A549 (cell line): ENCODE results near the gene HAPLN2.

ENCODE experiments used
- CTCF ChIP-seq: fragments of >200 bp; sonication (Bioruptor Twin); formaldehyde crosslinking; IDR thresholded peaks from 3 replicates; pipeline ENCODE4 v1.5.1; 2016
- EP300 ChIP-seq, 2 experiments: fragments of >200 bp; sonication (Bioruptor Twin); formaldehyde crosslinking; IDR thresholded peaks; 2 replicates in 1 of 2; 3 replicates in 1 of 2; pipeline ENCODE4 v1.6.1; 2016 to 2017
- ESRRA ChIP-seq: fragments of 150-350 bp; IDR thresholded peaks from 2 replicates; pipeline ENCODE4 v1.6.1; 2014; ENCODE audit warnings: mild to moderate bottlenecking, low read length, borderline replicate concordance
- JUN ChIP-seq, 2 experiments: fragments of >200 bp; sonication (Bioruptor Twin); formaldehyde crosslinking; IDR thresholded peaks; 2 replicates in 1 of 2; 3 replicates in 1 of 2; pipeline ENCODE4 v1.6.1; 2016 to 2017
- MAFK ChIP-seq: fragments of 450-650 bp; IDR thresholded peaks from 2 replicates; pipeline ENCODE4 v1.6.1; 2014; ENCODE audit not compliant: partially characterized antibody
- MAX ChIP-seq: IDR thresholded peaks from 2 replicates; pipeline ENCODE4 v1.6.1; 2012
- MAZ ChIP-seq: fragments of 150-350 bp; IDR thresholded peaks from 2 replicates; pipeline ENCODE4 v1.6.1; 2014; ENCODE audit warnings: antibody characterized with exemption, low read depth, low read length, borderline replicate concordance
- PBX3 ChIP-seq: IDR thresholded peaks from 2 replicates; pipeline ENCODE4 v1.6.1; 2012
- POLR2A ChIP-seq: IDR thresholded peaks from 2 replicates; pipeline ENCODE4 v1.6.1; 2012; ENCODE audit warnings: mild to moderate bottlenecking, low read length
- TF ChIP-seq, protein P1 (sequence below): IDR thresholded peaks from 2 replicates; pipeline ENCODE4 v1.6.1; 2012; ENCODE audit warnings: low read depth, borderline replicate concordance

DNA sequence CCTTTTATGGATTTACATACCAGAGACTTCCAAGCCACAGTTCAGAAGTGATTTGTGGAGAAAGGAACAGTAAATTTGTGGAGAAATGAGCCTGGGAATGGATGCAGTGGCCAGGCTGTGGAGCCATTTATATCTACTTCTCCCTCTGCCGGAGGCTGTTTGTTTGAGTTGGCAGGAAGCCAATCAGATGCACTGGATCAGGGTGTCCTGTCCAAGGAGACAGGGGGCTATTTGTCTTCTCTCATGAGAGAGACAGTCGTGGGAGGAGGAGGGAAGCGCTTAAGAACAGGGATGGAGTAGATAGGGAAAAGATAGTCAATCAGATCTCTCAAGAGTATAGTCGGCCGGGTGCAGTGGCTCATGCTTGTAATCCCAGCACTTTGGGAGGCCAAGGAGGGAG lies 2.8 kb upstream of the HAPLN2 start:
- TF ChIP-seq MAFK (no peak), CTCF (no peak), ESRRA (no peak), POLR2A (no peak), MAZ (no peak), JUN (IDR thresholded peaks at IDR 0.05) (no peak), PBX3 (no peak), EP300 (IDR thresholded peaks at IDR 0.05) (no peak), MAX (no peak)
- TF ChIP-seq, protein P1, sequence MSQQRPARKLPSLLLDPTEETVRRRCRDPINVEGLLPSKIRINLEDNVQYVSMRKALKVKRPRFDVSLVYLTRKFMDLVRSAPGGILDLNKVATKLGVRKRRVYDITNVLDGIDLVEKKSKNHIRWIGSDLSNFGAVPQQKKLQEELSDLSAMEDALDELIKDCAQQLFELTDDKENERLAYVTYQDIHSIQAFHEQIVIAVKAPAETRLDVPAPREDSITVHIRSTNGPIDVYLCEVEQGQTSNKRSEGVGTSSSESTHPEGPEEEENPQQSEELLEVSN, result no peak
